ENCODE measurements around the gene CD4.
"Not testable (repeated sequence)": the region's sequence is repeated elsewhere in the genome, so short reads cannot be mapped to it uniquely, and the experiment has no call there.

Gene CD4

DNA sequence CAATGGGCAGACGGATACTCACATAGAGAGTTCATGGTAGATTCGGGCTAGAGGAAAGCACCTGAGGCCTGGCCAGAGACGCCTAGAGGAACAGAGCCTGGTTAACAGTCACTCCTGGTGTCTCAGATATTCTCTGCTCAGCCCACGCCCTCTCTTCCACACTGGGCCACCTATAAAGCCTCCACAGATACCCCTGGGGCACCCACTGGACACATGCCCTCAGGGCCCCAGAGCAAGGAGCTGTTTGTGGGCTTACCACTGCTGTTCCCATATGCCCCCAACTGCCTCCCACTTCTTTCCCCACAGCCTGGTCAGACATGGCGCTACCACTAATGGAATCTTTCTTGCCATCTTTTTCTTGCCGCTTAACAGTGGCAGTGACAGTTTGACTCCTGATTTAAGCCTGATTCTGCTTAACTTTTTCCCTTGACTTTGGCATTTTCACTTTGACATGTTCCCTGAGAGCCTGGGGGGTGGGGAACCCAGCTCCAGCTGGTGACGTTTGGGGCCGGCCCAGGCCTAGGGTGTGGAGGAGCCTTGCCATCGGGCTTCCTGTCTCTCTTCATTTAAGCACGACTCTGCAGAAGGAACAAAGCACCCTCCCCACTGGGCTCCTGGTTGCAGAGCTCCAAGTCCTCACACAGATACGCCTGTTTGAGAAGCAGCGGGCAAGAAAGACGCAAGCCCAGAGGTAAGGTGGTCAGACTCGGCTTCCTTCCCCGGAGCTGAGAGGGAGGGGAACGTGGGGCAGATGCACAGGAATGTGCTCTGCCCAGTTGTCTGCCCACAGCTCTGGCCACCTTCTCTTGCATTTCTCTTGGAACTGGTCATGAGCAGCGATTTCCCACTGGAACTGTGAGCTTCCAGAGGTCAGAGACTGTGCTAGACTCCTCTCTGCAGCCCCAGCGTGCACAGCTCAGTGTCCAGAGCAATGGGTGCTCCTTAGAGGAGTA, at the start of gene CD4:
Gene CD4, plus strand, starts transcription at position 557 of the 953 bp plus-strand sequence. CDS start 10,611 bp downstream, outside the sequence.
- DNase-seq, result no peak

DNA sequence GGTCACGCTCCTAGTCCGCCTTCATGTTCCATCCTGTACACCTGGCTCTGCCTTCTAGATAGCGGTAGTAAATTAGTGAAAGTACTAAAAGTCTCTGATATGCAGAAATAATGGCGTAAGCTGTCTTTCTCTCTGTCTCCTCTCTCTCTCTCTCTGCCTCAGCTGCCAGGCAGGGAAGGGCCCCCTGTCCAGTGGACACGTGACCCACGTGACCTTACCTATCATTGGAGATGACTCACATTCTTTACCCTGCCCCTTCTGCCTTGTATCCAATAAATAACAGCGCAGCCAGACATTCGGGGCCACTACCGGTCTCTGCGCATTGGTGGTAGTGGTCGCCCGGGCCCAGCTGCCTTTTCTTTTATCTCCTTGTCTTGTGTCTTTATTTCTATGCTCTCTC, 47.2 kb upstream of the CD4 start:
- DNase-seq, result not testable (repeated sequence)

DNA sequence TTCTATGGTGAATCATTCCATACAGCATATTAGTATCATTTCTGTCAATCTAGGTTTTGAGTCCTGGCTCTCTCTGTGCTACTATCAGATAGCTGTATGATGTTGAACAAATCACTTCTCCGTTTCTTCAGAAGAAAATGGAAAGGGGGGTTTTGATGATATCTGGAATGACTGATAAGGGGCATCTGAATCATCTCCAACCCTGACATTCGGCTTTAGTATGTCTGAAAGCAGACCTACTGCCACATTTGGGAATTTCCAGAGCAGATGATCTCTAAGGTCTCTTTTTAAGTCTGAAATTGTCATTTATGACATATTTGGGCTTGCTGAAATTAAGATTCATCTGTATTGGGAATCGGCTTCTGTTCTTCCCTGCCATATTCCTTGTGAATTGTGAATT, 46.5 kb upstream of the CD4 start:
- no peak for DNase-seq

DNA sequence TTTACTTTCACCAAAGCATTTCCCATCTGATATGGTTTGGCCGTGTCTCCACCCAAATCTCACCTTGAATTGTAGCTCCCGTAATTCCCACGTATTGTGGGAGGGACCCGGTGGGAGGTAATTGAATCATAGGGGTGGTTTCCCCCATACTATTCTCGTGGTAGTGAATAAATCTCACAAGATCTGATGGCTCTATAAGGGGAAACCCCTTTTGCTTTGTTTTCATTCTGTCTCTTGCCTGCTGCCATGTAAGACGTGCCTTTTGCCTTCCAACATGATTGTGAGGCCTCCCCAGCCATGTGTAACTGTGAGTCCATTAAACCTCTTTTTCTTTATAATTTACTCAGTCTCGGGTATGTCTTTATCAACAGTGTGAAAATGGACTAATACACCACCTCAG, 46.0 kb upstream of the CD4 start:
- DNase-seq, result not testable (repeated sequence)

DNA sequence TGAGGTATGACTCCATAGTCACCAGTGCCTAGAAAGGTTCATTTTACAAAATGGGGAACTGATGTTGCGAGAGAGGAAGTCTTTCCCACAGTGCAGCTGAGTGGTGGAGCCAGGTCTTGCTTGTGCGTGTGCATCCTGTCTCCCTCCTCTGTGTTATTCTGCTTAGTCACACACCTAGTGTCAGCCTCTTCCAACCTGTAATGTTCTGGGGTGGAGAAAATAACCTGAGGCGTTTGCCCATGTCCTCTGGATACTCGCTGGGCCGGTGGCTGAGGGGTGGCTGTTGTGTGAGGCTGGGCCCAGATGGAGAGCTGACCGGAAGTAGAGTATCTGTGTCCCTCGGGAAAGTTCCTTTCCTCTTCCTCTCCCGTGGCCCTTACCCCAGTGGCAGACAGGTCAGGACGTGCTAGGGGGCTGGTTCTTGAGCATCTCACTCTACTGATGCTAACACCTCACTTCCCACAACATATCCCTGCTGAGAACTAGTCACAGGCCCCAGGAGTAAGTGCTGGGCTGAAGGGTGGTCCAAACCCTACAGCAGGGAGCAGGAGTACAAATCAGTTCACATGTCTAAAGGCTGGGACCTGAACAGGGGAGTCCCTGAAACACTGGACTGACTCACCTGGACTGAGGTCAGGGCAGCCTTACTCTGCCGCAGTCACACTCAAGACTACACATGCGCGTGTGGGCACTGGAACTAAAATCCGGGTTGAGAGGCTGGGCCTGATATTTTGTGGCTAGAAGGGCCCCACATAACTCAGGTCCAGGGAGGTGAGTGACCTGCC, 43.4 kb upstream of the CD4 start:
- DNase-seq, result peak; percentile 6

DNA sequence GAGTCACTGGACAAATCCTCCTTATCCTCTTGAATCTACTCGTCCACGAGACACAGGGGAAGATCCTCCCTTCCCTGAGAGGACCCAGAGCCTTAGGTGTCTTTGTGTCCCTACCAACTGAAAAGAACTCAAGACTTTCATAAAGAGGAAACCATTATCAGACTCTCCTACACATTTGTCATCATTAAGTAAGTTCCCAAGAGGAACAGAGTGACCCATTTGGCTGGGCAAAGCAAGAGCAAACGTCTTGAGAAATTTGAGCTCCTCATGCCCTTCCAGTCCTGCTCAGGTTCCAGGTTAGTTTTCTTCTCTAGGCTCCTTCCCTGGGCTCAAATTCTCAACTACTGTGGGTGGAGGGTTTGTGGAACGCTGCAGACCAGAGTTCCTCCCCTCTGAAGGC, 42.1 kb upstream of the CD4 start:
- no peak for DNase-seq

DNA sequence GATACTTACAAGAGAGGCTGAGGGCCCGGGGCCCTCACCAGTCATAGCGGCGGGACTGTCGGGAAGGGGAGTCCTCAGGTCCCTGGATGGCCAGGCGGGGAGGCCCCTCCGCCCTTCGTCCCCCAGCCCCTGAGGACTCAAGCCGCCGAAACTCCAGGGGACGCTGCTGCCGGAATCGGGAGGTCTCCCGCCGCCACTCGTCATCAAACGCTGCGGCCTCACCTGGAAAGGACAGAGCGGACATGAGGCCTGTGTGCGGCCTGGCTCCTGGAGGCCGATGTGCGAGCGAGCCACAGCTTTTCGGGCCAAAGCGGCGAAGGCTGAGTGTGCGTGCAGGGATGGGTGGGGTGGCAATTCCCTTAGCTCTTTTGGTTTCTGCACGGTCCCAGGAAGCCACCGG, 40.6 kb upstream of the CD4 start:
- DNase-seq, result no peak

DNA sequence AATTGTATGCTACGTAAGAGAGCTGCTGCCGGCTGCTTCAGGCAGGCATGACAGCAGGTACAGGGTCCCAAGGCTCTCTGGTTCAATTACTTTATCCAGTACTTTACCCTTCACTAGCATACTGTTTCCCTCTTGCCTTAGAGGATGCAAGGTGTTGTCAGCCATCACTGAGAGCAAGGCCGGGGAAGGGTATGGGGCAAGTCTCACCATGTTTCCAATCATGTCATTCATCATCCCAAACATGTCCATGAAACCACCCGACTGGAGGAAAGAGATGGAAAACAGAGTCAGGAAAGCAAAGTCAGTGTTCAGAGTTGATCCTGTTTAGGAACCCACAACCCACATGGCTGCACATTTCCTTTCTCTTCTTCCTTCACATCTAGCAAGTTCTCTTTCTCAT, 38.8 kb upstream of the CD4 start:
- DNase-seq, result no peak

DNA sequence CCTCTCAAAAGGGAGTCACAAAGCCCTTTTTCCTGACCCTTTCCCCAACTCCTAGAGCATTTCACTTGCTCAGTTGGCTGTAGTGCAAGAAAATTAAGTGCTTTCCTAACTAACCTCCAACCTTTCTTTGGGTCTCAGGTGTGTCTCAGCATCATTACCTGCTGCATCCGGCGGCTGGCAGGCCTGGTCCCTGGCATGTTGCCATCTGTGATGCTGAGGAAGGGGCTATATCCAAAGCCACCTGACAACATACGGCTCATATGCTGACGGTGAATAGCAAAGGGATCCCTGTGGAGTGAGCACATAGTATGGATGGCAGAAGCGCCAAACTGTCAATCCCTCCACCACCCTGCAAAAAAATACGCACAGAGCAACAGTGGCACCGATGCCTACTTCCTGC, 37.6 kb upstream of the CD4 start:
- DNase-seq, result no peak

DNA sequence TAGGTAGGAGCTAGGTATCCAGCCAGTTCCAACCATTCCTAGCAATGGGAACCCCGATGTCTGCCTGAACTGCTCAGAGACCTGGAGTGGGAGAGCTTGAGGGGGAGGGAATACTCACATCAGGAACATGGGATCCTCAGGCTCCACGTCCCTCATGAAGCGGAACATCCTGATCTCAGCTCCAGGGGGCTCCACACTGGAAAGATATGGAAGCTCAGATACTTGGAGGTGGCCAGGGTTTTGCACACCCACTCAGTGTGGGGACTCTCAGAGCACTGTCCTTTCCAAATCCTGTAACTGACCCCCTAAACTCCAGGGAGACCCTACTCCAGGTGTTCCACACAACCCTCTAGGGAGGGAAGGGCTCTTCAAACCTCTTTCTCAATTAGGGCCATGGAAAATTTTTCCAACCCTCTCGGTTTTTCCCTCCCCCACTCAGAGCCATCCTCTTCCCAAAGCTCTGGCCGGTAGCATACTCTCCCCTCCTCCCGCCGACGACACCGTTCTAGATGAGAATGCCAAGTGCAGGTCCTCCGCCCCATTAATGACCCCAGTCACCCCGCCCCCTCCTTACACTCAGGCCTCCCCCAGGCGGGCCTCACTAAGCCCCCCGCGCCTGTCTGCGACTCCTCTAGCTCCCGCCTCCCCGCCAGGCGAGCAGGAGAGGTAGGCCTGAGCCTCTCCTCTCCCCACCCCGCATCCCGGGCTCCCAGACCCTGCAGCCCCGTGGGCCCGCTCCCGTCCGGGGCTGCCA, 37.0 kb upstream of the CD4 start:
- DNase-seq, result peak; percentile 34

DNA sequence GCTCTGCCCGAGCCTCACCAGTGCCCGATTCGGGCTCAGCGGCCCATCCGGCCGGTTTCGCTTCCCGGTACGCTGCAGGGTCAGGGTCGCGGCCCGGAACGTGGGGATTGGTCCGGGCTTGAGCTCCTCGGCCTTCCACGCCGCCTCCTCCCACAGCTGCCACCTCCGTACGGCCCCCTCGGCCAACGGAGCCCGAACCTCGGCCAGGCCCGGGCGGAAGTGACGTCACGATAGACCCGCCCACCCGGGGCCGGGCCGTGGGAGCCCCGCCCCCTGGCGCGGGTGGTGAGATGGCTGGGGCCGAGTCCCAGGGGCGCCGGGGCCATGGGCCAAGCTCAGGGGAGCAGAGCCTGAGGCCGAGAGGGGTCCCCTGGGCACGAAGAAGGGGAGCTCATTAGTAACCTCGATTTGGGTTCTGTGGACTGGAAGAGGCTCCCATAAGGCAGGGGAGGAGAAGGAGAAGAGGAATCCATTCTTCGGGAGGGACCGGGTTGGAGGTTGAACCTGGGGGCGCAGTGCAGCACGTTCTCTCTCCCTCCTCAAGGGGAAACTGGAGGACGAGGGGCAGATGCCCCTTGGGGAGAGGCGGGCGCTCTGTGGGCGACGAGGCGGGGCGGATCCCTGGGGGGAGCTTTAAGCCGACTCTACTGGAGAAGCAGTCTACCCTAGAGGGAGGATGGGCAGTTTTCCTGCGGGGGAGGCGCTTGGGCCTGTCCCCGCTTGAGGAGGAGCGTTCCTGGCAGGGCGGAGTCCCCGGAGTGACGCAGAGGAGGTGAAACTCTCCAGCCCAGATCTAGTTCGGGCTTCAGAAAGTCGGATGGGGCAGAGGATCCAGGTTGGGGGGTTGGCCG, 36.2 kb upstream of the CD4 start, which contains the start of gene MLF2:
Gene MLF2, minus strand, starts transcription at position 221 of the 851 bp plus-strand sequence. CDS start 807 bp downstream, outside the sequence.
- peak; percentile 97 for DNase-seq

DNA sequence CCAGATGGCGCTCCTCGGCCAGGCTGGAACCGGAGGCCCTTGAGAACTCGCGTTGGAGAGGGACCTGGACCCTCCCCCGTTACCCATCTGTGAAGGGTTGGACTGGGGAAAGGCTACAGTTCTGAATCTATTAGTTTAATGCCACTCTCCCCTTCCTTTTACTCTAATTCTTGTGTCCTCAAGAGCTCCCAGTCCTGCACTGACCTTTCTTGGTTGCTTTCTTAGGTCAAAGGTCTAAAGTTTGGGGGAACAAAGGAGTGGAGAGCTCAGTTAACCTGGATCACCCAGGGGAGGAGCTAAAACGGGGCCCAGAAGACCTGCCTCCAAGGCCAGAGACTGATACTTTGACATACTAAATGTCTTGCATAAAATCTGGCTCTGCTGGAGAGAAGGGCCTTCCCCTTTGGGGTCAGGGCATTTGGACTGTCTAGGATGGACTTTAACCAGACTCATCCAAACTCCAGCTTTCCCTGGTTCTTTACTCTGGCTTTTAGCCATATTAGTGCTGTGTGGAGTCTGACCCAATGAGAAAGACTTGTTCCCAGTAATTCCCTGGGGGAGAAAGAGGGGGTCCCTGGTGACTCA, 35.5 kb upstream of the CD4 start:
- DNase-seq, result no peak

DNA sequence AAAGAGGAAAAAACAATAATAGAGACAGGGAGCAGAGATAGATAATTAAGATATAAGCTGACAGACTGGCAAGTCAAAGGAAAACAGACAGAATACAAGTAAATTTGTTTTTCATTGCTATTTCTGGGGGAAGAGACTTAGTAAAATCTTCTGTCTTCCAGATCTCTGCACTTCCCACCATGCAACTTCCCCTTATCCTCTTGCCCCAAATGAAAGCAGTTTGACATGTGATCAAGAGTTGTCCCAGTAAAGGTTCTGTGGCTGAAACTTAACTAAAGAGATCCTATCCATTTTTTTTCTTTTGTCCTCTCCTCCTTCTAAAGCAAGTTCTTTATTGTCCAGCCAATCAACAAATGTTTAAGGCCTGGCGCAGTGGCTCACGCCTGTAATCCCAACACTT, 34.9 kb upstream of the CD4 start:
- DNase-seq, result no peak

DNA sequence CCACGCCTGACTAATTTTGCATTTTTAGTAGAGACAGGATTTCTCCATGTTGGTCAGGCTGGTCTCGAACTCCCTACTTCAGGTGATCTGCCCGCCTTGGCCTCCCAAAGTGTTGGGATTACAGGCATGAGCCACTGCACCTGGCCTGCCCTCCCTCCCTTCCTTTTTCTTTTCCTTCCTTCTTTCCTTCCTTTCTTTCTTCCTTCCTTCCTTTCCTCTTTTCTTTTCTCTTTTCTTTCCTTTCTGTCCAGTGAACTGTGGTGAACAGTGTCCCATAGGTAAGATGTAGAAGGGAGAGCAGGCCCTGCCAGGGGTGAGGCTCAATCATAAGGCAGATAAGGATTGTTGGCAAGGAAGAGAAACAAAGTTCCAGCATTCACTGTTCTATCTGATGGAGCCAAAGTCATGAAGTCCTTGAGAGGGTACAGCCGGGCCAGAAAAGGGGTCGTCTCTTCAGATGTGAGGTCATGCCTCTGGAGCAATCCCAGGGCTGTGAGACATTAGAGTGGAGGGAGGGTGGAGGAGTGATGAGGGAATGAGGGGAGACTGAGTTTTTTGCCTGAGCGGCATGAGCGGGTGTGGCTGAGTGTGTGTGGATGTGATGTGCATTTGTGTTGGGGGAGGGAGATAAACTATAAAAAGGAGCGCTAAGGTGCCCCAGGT, 32.2 kb upstream of the CD4 start:
- no peak for DNase-seq

DNA sequence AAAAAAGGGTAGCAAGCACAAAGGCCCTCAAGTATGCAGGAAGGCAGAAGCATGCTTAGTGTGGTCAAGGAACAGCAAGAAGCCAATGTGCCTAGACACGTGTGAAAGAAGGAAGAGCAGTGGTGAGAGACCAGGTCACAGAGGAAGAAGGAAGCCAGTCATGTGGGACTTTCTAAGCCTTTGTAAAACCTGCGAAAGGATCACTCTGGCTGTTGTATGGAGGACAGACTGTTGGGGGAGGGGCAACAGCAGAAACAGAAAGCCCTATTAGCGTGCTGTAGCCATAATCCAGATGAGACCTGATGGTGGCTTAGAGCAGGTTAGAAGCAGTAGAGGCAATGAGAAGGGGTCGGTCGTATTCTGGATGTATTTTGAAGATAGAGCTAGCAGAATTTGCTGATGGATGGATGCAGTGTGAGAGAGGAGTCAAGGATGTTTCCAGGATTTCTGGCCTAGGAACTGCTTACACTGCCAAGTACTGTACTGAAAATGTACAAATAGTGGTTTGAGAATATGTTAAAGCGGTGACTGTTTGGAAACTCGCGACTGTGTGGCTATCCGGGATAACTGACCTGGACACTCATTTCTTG, 30.7 kb upstream of the CD4 start:
- DNase-seq, result no peak

DNA sequence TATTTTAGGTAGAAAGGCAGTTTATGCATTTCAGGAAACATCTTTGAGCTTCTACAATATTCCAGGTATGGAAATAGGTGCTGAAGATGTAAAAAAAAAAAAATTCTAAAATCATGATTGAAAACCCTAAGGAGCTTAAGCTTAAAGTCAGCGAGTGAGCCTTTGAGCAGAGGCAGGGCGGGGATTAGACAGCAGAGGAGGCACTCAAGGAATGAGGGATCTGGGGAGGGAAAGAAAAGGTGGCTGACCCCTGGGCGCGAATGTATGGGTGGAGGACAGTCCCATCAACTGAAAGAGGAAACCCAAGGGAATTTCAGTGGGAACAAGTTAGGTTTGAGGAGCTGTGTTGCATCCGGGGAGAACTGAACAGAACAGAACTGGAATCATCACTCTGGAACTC, 29.6 kb upstream of the CD4 start:
- no peak for DNase-seq

DNA sequence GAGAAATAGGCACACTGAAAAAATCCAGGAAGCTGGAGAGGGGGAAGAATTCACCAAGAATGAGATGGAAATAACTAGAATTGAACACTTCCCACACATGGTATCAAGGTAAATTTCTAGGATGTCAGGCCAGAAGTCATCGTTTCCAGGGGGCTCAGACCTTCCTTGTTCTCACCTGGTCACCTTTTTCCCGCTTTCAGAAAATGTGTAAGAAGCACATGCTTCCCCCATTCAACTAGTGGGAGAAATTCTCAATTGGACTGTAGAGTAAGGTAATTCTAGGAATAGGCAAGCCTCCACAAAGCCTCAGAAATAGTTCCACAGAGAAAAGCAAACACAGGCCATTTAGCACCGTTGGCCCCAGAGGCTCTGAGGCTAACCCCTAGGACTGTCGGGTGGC, 25.9 kb upstream of the CD4 start:
- DNase-seq, result no peak

DNA sequence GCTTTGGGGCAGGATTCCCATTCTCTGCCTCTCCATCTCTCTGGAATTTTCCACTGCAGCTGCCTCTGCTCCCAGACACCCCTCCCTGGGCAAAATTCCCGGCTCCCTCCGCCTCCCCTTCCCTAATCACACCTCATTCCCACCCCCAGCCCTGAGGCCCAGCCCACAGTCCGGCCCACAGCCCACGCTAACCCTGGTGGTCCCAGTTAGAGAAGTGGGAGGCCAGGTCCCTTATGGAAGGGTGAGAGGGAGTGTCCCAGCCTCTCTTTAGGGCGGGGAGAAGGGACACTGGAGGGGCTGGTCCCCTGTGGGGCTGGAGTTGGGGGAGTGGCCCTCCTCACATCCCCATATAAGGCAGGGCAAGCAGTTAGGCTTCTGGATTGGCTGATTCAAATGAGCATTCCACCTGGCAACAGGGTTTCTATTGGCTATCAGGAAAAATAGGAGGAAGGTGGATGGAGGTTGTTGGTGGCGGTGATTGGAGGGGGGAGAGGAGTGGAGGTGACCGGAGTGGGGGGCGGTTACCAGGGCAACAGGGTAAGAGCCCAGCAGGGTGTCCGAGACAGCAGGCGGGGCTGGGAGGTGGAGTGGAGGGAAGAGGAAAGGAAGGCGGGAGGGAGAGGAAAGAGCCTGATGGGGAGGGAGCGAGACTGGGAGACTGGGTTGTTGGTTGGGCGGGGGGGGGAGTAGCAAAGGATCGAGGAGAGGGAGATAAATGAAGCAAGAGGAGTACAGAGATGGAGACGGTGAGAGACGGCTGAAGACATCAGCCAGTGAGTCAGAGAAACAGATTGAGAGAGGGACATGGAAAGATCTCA, 25.1 kb upstream of the CD4 start:
- DNase-seq, result peak; percentile 98

DNA sequence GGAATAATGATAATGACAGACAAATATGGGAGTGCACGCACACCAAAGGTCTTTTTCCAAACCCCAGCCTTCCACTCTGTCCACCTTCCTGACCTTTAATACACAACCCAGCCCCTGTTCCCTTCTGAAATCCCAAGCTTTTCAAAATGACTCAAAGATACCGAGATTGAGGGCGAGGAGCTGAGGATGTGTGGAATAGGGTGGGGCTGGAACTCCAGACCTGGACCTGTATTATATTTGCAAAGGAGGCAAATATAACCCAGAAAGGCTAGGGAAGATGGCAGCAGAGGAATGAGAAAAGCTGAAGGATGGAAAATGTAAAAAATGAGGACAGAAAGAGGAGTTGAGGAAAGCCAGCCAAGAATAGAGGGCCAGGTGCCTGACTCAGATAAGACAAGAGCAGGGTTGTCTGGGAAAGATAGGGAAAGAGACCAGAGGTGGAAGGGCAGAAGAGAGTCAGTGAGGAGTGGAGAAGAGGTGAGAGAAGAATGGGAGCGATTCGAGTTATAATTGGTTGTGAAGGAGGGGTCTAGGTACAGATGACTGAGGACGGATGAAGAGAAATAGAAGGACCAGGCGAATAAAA, 24.2 kb upstream of the CD4 start:
- DNase-seq, result peak; percentile 16
